Suprapubic skin (tissue), 4 donors: ENCODE data around the gene OTUB2. TPM values are rescaled to one million over a fixed set of nuclear protein-coding genes. Genes with fewer than 3 reads are reported as not detected.

Experiments used
- DNase-seq, 2 donors: peaks; one replicate each; pipeline ENCODE4 v3.0.0-alpha.2; 2019; ENCODE audit warnings: low spot score in 2 of 2
- H3K27ac ChIP-seq: fragments of 200-600 bp; sonication (generic); one replicate; pipeline ENCODE4 v1.5.1; 2019
- H3K27me3 ChIP-seq: fragments of 200-600 bp; sonication (generic); one replicate; pipeline ENCODE4 v1.5.1; 2019
- H3K36me3 ChIP-seq: fragments of 200-600 bp; sonication (generic); one replicate; pipeline ENCODE4 v1.5.1; 2019
- H3K4me1 ChIP-seq: fragments of 200-600 bp; sonication (generic); one replicate; pipeline ENCODE4 v1.5.1; 2019
- H3K4me3 ChIP-seq: fragments of 200-600 bp; sonication (generic); one replicate; pipeline ENCODE4 v1.5.1; 2019; ENCODE audit warnings: mild to moderate bottlenecking
- H3K9me3 ChIP-seq: fragments of 200-600 bp; sonication (generic); one replicate; pipeline ENCODE4 v1.5.1; 2019
- CTCF ChIP-seq, 2 donors: fragments of 200-600 bp in 1 of 2; fragments of 450-650 bp in 1 of 2; sonication (generic) in 1 of 2; IDR thresholded peaks; one replicate each; pipeline ENCODE4 v1.5.1; 2016 to 2019; ENCODE audit warnings: antibody characterized with exemption in 2 of 2, mild to moderate bottlenecking in 1 of 2, moderate library complexity in 1 of 2
- EP300 ChIP-seq: sonication (generic); formaldehyde crosslinking; IDR thresholded peaks from one replicate; pipeline ENCODE4 v1.6.1; 2017; ENCODE audit warnings: antibody characterized with exemption
- POLR2A ChIP-seq, 2 donors: fragments of 450-650 bp; IDR thresholded peaks; one replicate each; pipeline ENCODE4 v1.6.1; 2017; ENCODE audit warnings: antibody characterized with exemption in 2 of 2, mild to moderate bottlenecking in 2 of 2, moderate library complexity in 2 of 2
- POLR2AphosphoS5 ChIP-seq, 3 donors: sonication (generic); formaldehyde crosslinking; IDR thresholded peaks; one replicate each; pipeline ENCODE4 v1.6.1; 2017; ENCODE audit warnings: antibody characterized with exemption in 3 of 3
- WGBS: methylation state at CpG from one replicate; pipeline ENCODE4 v1.1.5; 2018; 5-methylcytosine and 5-hydroxymethylcytosine counted together
- total RNA-seq, 4 donors: library from RNA; depleted of rRNA; stranded (reverse); fragments of >200 nt; gene quantifications; one replicate each; pipeline ENCODE4 v1.1.0, GENCODE V29; 2016

Gene OTUB2
- 10 to 100 TPM in 3 of 4 donors, 1 to 10 TPM in 1; 7.2 to 35.5 (median 14.3) TPM for total RNA-seq

GRCh38 chr14:94026173-94026888, at the start of gene OTUB2:
Gene OTUB2, plus strand, starts transcription at chr14:94026340. Its CDS starts 198 bp downstream, at chr14:94026538.
- no peaks in the 10 kb centered on the region for H3K36me3 ChIP-seq
- 0% methylated on average over 22 of the region's 74 CpGs for WGBS
- DNase-seq: peak; percentile 96 to 99
- H3K4me3 ChIP-seq: peak within 1 kb of the TSS; percentile 69
- TF ChIP-seq POLR2A (IDR thresholded peaks at IDR 0.05) (no peak), EP300 (no peak), CTCF (IDR thresholded peaks at IDR 0.05) (no peak), POLR2AphosphoS5 (IDR thresholded peaks at IDR 0.05) (no peak)
- H3K4me1 ChIP-seq: peaks cover 14% of the 10 kb centered on the region
- H3K27ac ChIP-seq: no peak within 1 kb of the TSS
- H3K27me3 ChIP-seq: no peaks in the 10 kb centered on the region
- H3K9me3 ChIP-seq: no peaks in the 10 kb centered on the region

GRCh38 chr14:93976477-93977057, 49.6 kb upstream of the OTUB2 start, which contains the start of gene ASB2:
Gene ASB2, minus strand, starts transcription at chr14:93976570. Its CDS starts 12,031 bp downstream, at chr14:93964539.
- Histone ChIP-seq H3K27me3 (no peaks in the 10 kb centered on the region), H3K4me3 (peak within 1 kb of the TSS; percentile 20), H3K27ac (peak within 1 kb of the TSS; percentile 38), H3K9me3 (no peaks in the 10 kb centered on the region), H3K4me1 (peaks cover under 1% of the 10 kb centered on the region), H3K36me3 (no peaks in the 10 kb centered on the region)
- DNase-seq: no peak
- no peak for TF ChIP-seq POLR2A (IDR thresholded peaks at IDR 0.05)
- no peak for TF ChIP-seq CTCF (IDR thresholded peaks at IDR 0.05)
- 42% methylated on average over 12 of the region's 12 CpGs for WGBS

GRCh38 chr14:93977171-93977570, 49.0 kb upstream of the OTUB2 start:
- Histone ChIP-seq H3K4me1 (no peaks in the 10 kb centered on the region), H3K36me3 (no peaks in the 10 kb centered on the region), H3K9me3 (no peaks in the 10 kb centered on the region), H3K4me3 (no peak overlapping the region), H3K27ac (peak overlapping the region; percentile 38), H3K27me3 (no peaks in the 10 kb centered on the region)
- DNase-seq: no peak
- TF ChIP-seq POLR2A (IDR thresholded peaks at IDR 0.05) (no peak), EP300 (no peak), POLR2AphosphoS5 (IDR thresholded peaks at IDR 0.05) (no peak), CTCF (IDR thresholded peaks at IDR 0.05) (no peak)
- 76% methylated on average over 5 of the region's 5 CpGs for WGBS

GRCh38 chr14:93977790-93978581, 48.2 kb upstream of the OTUB2 start:
- Histone ChIP-seq H3K4me3 (no peak overlapping the region), H3K36me3 (no peaks in the 10 kb centered on the region), H3K27ac (no peak overlapping the region), H3K27me3 (no peaks in the 10 kb centered on the region), H3K9me3 (no peaks in the 10 kb centered on the region), H3K4me1 (no peaks in the 10 kb centered on the region)
- WGBS: 85% methylated on average over 11 of the region's 11 CpGs
- no peak for TF ChIP-seq CTCF (IDR thresholded peaks at IDR 0.05)
- no peak for TF ChIP-seq POLR2A (IDR thresholded peaks at IDR 0.05)
- no peak for TF ChIP-seq EP300
- no peak for TF ChIP-seq POLR2AphosphoS5 (IDR thresholded peaks at IDR 0.05)
- no peak for DNase-seq

GRCh38 chr14:93978735-93979134, 47.4 kb upstream of the OTUB2 start:
- no peak for DNase-seq
- Histone ChIP-seq H3K27me3 (no peaks in the 10 kb centered on the region), H3K36me3 (no peaks in the 10 kb centered on the region), H3K4me3 (no peak overlapping the region), H3K4me1 (no peaks in the 10 kb centered on the region), H3K9me3 (no peaks in the 10 kb centered on the region), H3K27ac (no peak overlapping the region)
- 73% methylated on average over 4 of the region's 4 CpGs for whole genome bisulfite sequencing
- TF ChIP-seq POLR2A (IDR thresholded peaks at IDR 0.05) (no peak), CTCF (IDR thresholded peaks at IDR 0.05) (no peak), EP300 (no peak), POLR2AphosphoS5 (IDR thresholded peaks at IDR 0.05) (no peak)
